HUES6 (cell line): ENCODE data around the gene KCNA2.

Experiments
- H3K27ac ChIP-seq: 2 replicates; pipeline ENCODE4 v1.7.0; 2013; ENCODE audit warnings: low read depth, mild to moderate bottlenecking, low read length, inconsistent platforms
- H3K27me3 ChIP-seq: 2 replicates; pipeline ENCODE4 v1.6.1; 2013; ENCODE audit warnings: low read length; ENCODE audit not compliant: control insufficient read depth, insufficient read depth
- H3K36me3 ChIP-seq: 2 replicates; pipeline ENCODE4 v1.6.1; 2013; ENCODE audit warnings: low read length; ENCODE audit not compliant: control insufficient read depth, insufficient read depth
- H3K4me1 ChIP-seq: 2 replicates; pipeline ENCODE4 v1.6.1; 2013; ENCODE audit warnings: low read length; ENCODE audit not compliant: control insufficient read depth, insufficient read depth
- H3K4me3 ChIP-seq: 2 replicates; pipeline ENCODE4 v1.5.1; 2013; ENCODE audit warnings: low read depth, low read length
- H3K9ac ChIP-seq: one replicate; pipeline ENCODE4 v1.6.1; 2013; ENCODE audit warnings: mild to moderate bottlenecking, low read length
- H3K9me3 ChIP-seq: 2 replicates; pipeline ENCODE4 v1.6.1; 2013; ENCODE audit warnings: low read depth, low read length; ENCODE audit not compliant: control insufficient read depth, insufficient read depth

KCNA2 gene

GRCh38 chr1:110605901-110606656 is at the start of gene KCNA2:
Gene KCNA2, minus strand, starts transcription at chr1:110606358. Its CDS starts 1,576 bp downstream, at chr1:110604782.
- peak within 1 kb of the TSS; percentile 91 for H3K4me3 ChIP-seq
- no peaks in the 10 kb centered on the region for H3K9me3 ChIP-seq
- H3K27me3 ChIP-seq: peaks cover 85% of the 10 kb centered on the region
- peak within 1 kb of the TSS; percentile 32 for H3K9ac ChIP-seq
- H3K4me1 ChIP-seq: peaks cover 15% of the 10 kb centered on the region
- no peaks in the 10 kb centered on the region for H3K36me3 ChIP-seq
- no peak within 1 kb of the TSS for H3K27ac ChIP-seq

DNA sequence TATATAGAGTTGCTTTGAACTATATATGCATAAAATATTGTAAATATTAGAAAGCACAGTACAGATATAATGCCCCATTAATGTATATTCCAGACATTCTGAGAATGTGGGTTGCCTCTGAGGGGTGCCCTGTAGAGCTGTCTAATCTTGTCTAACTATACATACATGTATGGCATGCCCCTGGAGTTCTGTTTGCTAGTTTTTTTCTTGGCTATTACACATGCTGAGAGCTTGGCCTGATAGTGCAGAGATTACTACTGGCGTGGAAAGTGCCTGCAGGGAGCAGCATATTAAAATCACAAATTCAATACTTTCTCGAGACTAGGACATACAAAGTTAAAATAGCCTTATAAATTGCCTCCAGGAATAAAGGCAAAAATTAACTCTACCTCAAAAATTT is 44.5 kb upstream of the KCNA2 start:
- Histone ChIP-seq H3K27ac (no peak overlapping the region), H3K4me1 (no peaks in the 10 kb centered on the region), H3K9ac (no peak overlapping the region), H3K4me3 (no peak overlapping the region), H3K36me3 (no peaks in the 10 kb centered on the region), H3K9me3 (no peaks in the 10 kb centered on the region), H3K27me3 (0 out of 2 replicates have a peak, but pooled peaks cover 4% of the 10 kb centered on the region)

- H3K4me3 ChIP-seq: no peak overlapping the region
- H3K27me3 ChIP-seq: 0 out of 2 replicates have a peak, but pooled peaks cover 4% of the 10 kb centered on the region
- H3K4me1 ChIP-seq: no peaks in the 10 kb centered on the region
- no peak overlapping the region for H3K9ac ChIP-seq
- no peaks in the 10 kb centered on the region for H3K36me3 ChIP-seq
- no peak overlapping the region for H3K27ac ChIP-seq
- H3K9me3 ChIP-seq: no peaks in the 10 kb centered on the region
These were observed 42.3 kb upstream of the KCNA2 start for GRCh38 chr1:110648417-110648816.

DNA sequence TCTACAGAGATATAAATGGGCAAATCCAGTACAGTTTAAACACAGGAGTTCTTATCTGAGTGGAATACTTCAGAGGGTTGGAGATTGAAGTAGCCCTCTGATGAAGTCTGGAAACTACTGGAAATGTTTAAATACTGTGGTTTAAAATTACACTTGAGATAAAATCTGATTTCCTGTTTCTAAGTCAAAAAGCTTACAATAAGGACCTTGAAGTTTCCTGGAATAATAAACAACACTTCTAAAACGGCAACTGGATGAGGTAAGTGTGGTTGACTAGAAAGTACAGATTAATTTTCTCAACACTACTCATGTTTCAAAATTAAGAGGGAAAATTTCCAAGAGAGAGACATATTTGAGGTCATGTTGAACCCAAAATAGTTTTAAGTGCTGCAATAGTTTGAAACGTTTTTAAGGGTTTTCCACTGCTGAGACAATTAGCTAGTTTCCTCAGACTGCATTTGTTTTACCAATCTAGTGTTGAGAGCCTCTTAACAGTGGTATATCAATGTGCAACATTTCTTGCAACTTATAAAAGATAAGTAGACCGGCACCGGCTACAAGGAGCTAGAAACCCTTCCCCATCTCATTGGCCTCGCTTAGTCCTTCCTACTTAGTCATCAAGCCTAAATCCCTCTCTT is 41.2 kb upstream of the KCNA2 start:
- no peaks in the 10 kb centered on the region for H3K36me3 ChIP-seq
- no peaks in the 10 kb centered on the region for H3K9me3 ChIP-seq
- no peak overlapping the region for H3K4me3 ChIP-seq
- H3K27ac ChIP-seq: no peak overlapping the region
- no peaks in the 10 kb centered on the region for H3K4me1 ChIP-seq
- no peak overlapping the region for H3K9ac ChIP-seq
- 0 out of 2 replicates have a peak, but pooled peaks cover 6% of the 10 kb centered on the region for H3K27me3 ChIP-seq

- Histone ChIP-seq H3K4me1 (no peaks in the 10 kb centered on the region), H3K4me3 (no peak overlapping the region), H3K36me3 (no peaks in the 10 kb centered on the region), H3K27ac (no peak overlapping the region), H3K9ac (no peak overlapping the region), H3K9me3 (no peaks in the 10 kb centered on the region), H3K27me3 (peaks cover 10% of the 10 kb centered on the region; the same call in 1 of the 2 replicates)
These were observed 39.9 kb upstream of the KCNA2 start for GRCh38 chr1:110645821-110646735.

DNA sequence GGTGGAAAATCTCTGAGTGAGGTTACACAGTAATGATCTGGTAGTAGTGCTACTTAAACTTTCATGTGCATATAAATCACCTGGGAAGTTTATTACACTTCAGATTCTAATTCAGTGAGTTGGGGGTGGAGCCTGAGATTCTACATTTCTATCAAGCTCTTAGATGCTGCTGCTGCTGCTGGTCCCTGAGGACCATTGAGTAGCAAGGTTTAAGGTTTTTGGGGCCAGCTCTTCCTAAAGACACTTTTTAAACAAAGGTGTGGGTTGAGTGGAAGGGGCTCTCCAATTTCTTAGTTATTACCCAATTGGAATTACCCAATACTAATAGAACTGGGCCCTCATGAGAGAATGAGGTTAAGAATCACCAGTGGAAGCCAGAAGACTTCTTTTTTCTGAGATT is 39.1 kb upstream of the KCNA2 start:
- Histone ChIP-seq H3K4me1 (no peaks in the 10 kb centered on the region), H3K9me3 (no peaks in the 10 kb centered on the region), H3K27ac (no peak overlapping the region), H3K27me3 (peaks cover 10% of the 10 kb centered on the region; the same call in 1 of the 2 replicates), H3K36me3 (no peaks in the 10 kb centered on the region), H3K4me3 (no peak overlapping the region), H3K9ac (no peak overlapping the region)

- Histone ChIP-seq H3K4me3 (no peak overlapping the region), H3K27me3 (peaks cover 5% of the 10 kb centered on the region)
These were observed 37.8 kb upstream of the KCNA2 start for GRCh38 chr1:110643879-110644472.

GRCh38 chr1:110639724-110640386 is 33.7 kb upstream of the KCNA2 start:
- Histone ChIP-seq H3K4me1 (no peaks in the 10 kb centered on the region), H3K9ac (no peak overlapping the region), H3K27ac (no peak overlapping the region), H3K9me3 (no peaks in the 10 kb centered on the region), H3K36me3 (no peaks in the 10 kb centered on the region), H3K27me3 (peaks cover 5% of the 10 kb centered on the region), H3K4me3 (no peak overlapping the region)

More at GRCh38 chr1:110643879-110644472, 37.8 kb upstream of the KCNA2 start:
- H3K36me3 ChIP-seq: no peaks in the 10 kb centered on the region
- no peak overlapping the region for H3K27ac ChIP-seq
- no peaks in the 10 kb centered on the region for H3K4me1 ChIP-seq
- no peaks in the 10 kb centered on the region for H3K9me3 ChIP-seq
- H3K9ac ChIP-seq: no peak overlapping the region

- no peaks in the 10 kb centered on the region for H3K36me3 ChIP-seq
- no peak overlapping the region for H3K27ac ChIP-seq
- H3K9ac ChIP-seq: no peak overlapping the region
- H3K4me1 ChIP-seq: no peaks in the 10 kb centered on the region
- H3K27me3 ChIP-seq: peaks cover 9% of the 10 kb centered on the region
- no peak overlapping the region for H3K4me3 ChIP-seq
- H3K9me3 ChIP-seq: no peaks in the 10 kb centered on the region
These were observed 32.4 kb upstream of the KCNA2 start for GRCh38 chr1:110638556-110638955.

DNA sequence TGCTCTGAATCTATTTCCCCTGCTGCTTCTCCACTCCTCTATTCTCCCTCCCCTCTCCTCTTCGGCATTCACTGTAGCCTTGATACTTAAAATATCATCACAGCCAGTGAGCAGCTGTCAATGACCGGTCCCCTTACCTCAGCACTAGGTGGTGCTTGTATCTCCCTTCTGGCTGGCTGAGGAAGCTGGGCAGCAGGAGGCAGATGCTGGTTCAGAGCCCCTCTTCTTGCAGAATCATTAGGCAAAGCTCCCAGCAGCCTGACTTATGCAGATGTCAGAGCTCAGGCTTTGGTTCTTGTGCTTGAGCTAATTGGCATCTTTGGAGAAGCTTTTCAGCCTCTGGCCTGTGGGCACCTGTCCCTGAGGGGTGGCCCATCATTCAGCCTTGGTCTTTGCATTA is 31.9 kb upstream of the KCNA2 start:
- H3K9ac ChIP-seq: no peak overlapping the region
- no peaks in the 10 kb centered on the region for H3K36me3 ChIP-seq
- no peak overlapping the region for H3K27ac ChIP-seq
- H3K9me3 ChIP-seq: no peaks in the 10 kb centered on the region
- no peaks in the 10 kb centered on the region for H3K4me1 ChIP-seq
- H3K27me3 ChIP-seq: peaks cover 9% of the 10 kb centered on the region
- H3K4me3 ChIP-seq: no peak overlapping the region
